EL (cell line): ENCODE data around the gene UNC13D.

Experiments used
- DNase-seq: peaks from one replicate; pipeline ENCODE4 v3.0.0-alpha.2; 2016

UNC13D gene

GRCh38 chr17:75832652-75833400, 11.4 kb downstream of the UNC13D start:
- DNase-seq = no peak

GRCh38 chr17:75832164-75832651, 12.0 kb downstream of the UNC13D start:
- DNase-seq = peak; percentile 88

GRCh38 chr17:75831032-75831571, 13.1 kb downstream of the UNC13D start:
- DNase-seq = no peak

GRCh38 chr17:75830164-75831031, 13.8 kb downstream of the UNC13D start:
- no peak for DNase-seq

GRCh38 chr17:75829747-75830146, 14.5 kb downstream of the UNC13D start:
- DNase-seq = no peak

GRCh38 chr17:75828741-75829140, 15.5 kb downstream of the UNC13D start:
- no peak for DNase-seq

- DNase-seq = no peak
Observed at GRCh38 chr17:75828076-75828400, 16.2 kb downstream of the UNC13D start.

GRCh38 chr17:75827308-75828075, 16.7 kb downstream of the UNC13D start:
- DNase-seq = peak; percentile 45

GRCh38 chr17:75826561-75827307, 17.5 kb downstream of the UNC13D start:
- no peak for DNase-seq

- no peak for DNase-seq
Observed at GRCh38 chr17:75825748-75826370, 18.3 kb downstream of the UNC13D start.

GRCh38 chr17:75825149-75825552, 19.1 kb downstream of the UNC13D start:
- no peak for DNase-seq

- DNase-seq = no peak
Observed at GRCh38 chr17:75824666-75825065, 19.5 kb downstream of the UNC13D start.

- DNase-seq = no peak
Observed at GRCh38 chr17:75824050-75824552, 20.1 kb downstream of the UNC13D start.

- no peak for DNase-seq
Observed at GRCh38 chr17:75823257-75824041, 20.8 kb downstream of the UNC13D start.

- no peak for DNase-seq
Observed at GRCh38 chr17:75822800-75823166, 21.4 kb downstream of the UNC13D start.

GRCh38 chr17:75822119-75822799, 21.9 kb downstream of the UNC13D start:
- DNase-seq = no peak

GRCh38 chr17:75821552-75821951, 22.7 kb downstream of the UNC13D start:
- DNase-seq = no peak

GRCh38 chr17:75820094-75821080, 23.8 kb downstream of the UNC13D start:
- no peak for DNase-seq

- no peak for DNase-seq
Observed at GRCh38 chr17:75819678-75820077, 24.5 kb downstream of the UNC13D start.
